Natural killer cell (primary cell): ENCODE measurements around the gene MACROH2A1. TPM values are rescaled to one million over a fixed set of nuclear protein-coding genes. Genes with fewer than 3 reads are reported as not detected.

Experiments used
- ATAC-seq, 3 donors: fragments of 150-1000 bp in 2 of 3; fragments of 200-7000 bp in 1 of 3; cut with Tn5 transposase; 1 replicate in 1 of 3; 2 replicates in 2 of 3; pipeline ENCODE4 v1.10.0; 2021; ENCODE audit warnings: mild to moderate bottlenecking in 2 of 3, moderate library complexity in 2 of 3
- DNase-seq, 2 donors: peaks; one replicate each; pipeline versions ENCODE4 v3.0.0 to v3.0.0-alpha.2; 2013 to 2021; ENCODE audit warnings: mixed read lengths in 1 of 2
- H3K27ac ChIP-seq: one replicate; pipeline ENCODE4 v1.5.1; 2013; ENCODE audit warnings: mild to moderate bottlenecking, low read length
- H3K27me3 ChIP-seq: one replicate; pipeline ENCODE4 v1.6.1; 2013; ENCODE audit warnings: low read length; ENCODE audit not compliant: control insufficient read depth, insufficient read depth
- H3K36me3 ChIP-seq: one replicate; pipeline ENCODE4 v1.6.1; 2013; ENCODE audit warnings: low read length; ENCODE audit not compliant: control insufficient read depth, insufficient read depth
- H3K4me1 ChIP-seq: one replicate; pipeline ENCODE4 v1.6.1; 2013; ENCODE audit warnings: low read length; ENCODE audit not compliant: control insufficient read depth, insufficient read depth
- H3K4me3 ChIP-seq: one replicate; pipeline ENCODE4 v1.5.1; 2013; ENCODE audit warnings: low read length
- H3K9me3 ChIP-seq: one replicate; pipeline ENCODE4 v1.6.1; 2013; ENCODE audit warnings: low read length; ENCODE audit not compliant: control insufficient read depth, insufficient read depth
- H3K27ac Mint-ChIP-seq, 2 donors: one replicate each; pipeline ENCODE4 v1.8.0; 2022; ENCODE audit warnings: mild to moderate bottlenecking in 2 of 2, mixed read lengths in 2 of 2, moderate library complexity in 1 of 2
- H3K27me3 Mint-ChIP-seq, 2 donors: one replicate each; pipeline ENCODE4 v1.8.0; 2022; ENCODE audit warnings: low read depth in 2 of 2, mixed read lengths in 2 of 2
- H3K36me3 Mint-ChIP-seq: one replicate; pipeline ENCODE4 v1.8.0; 2022; ENCODE audit warnings: mixed read lengths
- H3K4me1 Mint-ChIP-seq, 2 donors: one replicate each; pipeline ENCODE4 v1.8.0; 2022; ENCODE audit warnings: mixed read lengths in 2 of 2
- H3K4me3 Mint-ChIP-seq: one replicate; pipeline ENCODE4 v1.8.0; 2022; ENCODE audit warnings: mild to moderate bottlenecking, moderate library complexity, mixed read lengths
- H3K9me3 Mint-ChIP-seq, 2 donors: one replicate each; pipeline ENCODE4 v1.8.0; 2022; ENCODE audit warnings: mixed read lengths in 2 of 2
- whole genome bisulfite sequencing: methylation state at CpG from one replicate; pipeline ENCODE4 v1.1.7; 2013; ENCODE audit warnings: missing lambda C conversion rate; ENCODE audit not compliant: insufficient coverage; 5-methylcytosine and 5-hydroxymethylcytosine counted together
- intact Hi-C: fragments of 100-400 bp; cut with micrococcal nuclease; formaldehyde crosslinking; loops from one replicate; pipeline ENCODE4 v1.14.2; 2022
- total RNA-seq, 4 donors: library from RNA; stranded (reverse); fragments of 120-200 nt in 1 of 4; gene quantifications; one replicate each; pipeline versions ENCODE4 v1.2.3 to v1.2.4, GENCODE V29; 2013 to 2022
- TF ChIP-seq, protein P1 (sequence below): fragments of 200-600 bp; IDR thresholded peaks from one replicate; pipeline ENCODE4 v1.8.0; 2022; ENCODE audit warnings: antibody characterized with exemption

Gene MACROH2A1
- total RNA-seq, 3 donors from 2014 or later (not counting 1 experiment from before 2014, with no cell fraction given): 139 to 160 (median 139) TPM

DNA sequence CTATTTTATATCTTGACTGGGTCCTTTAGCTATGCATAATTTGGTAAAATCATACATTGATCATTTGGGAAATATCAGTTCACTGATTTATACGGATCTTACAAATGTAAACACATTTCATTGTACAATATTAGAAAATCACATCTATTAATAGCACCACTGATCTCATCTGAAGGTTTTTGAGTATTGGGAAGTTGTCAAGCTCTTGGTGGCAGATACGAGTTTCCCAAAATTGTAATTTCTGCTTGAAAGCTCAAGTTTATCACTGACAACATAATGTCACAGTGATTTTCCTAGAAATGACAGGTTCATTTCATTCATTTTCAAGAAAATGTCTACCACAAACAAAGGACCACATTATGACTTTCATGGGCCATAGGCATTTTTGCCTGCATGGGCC is 3.0 kb upstream of the MACROH2A1 start:
- ATAC-seq (no peak), DNase-seq (no peak)
- no peak overlapping the region for H3K27ac Mint-ChIP-seq
- Histone ChIP-seq H3K4me1 (peaks cover 21% of the 10 kb centered on the region), H3K27me3 (no peaks in the 10 kb centered on the region), H3K36me3 (no peaks in the 10 kb centered on the region), H3K9me3 (no peaks in the 10 kb centered on the region), H3K27ac (no peak overlapping the region), H3K4me3 (no peak overlapping the region)
- TF ChIP-seq, protein P1, sequence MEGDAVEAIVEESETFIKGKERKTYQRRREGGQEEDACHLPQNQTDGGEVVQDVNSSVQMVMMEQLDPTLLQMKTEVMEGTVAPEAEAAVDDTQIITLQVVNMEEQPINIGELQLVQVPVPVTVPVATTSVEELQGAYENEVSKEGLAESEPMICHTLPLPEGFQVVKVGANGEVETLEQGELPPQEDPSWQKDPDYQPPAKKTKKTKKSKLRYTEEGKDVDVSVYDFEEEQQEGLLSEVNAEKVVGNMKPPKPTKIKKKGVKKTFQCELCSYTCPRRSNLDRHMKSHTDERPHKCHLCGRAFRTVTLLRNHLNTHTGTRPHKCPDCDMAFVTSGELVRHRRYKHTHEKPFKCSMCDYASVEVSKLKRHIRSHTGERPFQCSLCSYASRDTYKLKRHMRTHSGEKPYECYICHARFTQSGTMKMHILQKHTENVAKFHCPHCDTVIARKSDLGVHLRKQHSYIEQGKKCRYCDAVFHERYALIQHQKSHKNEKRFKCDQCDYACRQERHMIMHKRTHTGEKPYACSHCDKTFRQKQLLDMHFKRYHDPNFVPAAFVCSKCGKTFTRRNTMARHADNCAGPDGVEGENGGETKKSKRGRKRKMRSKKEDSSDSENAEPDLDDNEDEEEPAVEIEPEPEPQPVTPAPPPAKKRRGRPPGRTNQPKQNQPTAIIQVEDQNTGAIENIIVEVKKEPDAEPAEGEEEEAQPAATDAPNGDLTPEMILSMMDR: no peak
- intact Hi-C loops: no loop called here
- no peak overlapping the region for H3K4me3 Mint-ChIP-seq
- peaks cover 4 to 9% of the 10 kb centered on the region in 2 donors for H3K27me3 Mint-ChIP-seq
- H3K9me3 Mint-ChIP-seq: no peaks in the 10 kb centered on the region
- no peaks in the 10 kb centered on the region for H3K36me3 Mint-ChIP-seq
- peaks cover 16 to 20% of the 10 kb centered on the region in 2 donors for H3K4me1 Mint-ChIP-seq
- 91% methylated on average over 1 of the region's 2 CpGs for WGBS

DNA sequence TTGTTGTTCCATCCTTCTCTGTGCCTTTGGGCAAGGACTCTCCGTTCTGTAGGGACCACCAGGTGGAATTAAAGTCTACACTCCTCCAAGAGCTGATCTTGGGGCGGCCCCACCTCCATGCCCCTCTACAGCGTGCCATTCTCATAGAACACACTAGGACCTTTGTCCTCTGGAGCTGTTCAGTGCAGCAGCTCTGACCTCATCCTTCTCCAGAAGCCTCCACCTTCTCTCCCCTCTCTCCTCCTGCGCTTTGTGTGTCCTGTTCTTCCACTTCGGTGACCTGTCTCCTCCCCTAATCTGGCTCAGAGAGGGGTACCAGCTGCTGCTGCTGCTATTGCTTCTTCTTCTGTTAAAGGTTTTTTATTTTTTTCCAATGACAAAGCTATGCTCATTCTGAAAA is 1.8 kb upstream of the MACROH2A1 start:
- no peaks in the 10 kb centered on the region for H3K27me3 ChIP-seq
- intact Hi-C loops: no loop called here
- TF ChIP-seq, protein P1: no peak
- peaks cover 0 to under 1% of the 10 kb centered on the region in 2 donors for H3K27me3 Mint-ChIP-seq
- no peaks in the 10 kb centered on the region for H3K9me3 Mint-ChIP-seq
- H3K27ac ChIP-seq: no peak overlapping the region
- peaks cover 29% of the 10 kb centered on the region for H3K4me1 ChIP-seq
- peaks cover 28 to 31% of the 10 kb centered on the region in 2 donors for H3K4me1 Mint-ChIP-seq
- no peaks in the 10 kb centered on the region for H3K36me3 Mint-ChIP-seq
- H3K4me3 ChIP-seq: no peak overlapping the region
- ATAC-seq: no peak
- no peak for DNase-seq
- H3K27ac Mint-ChIP-seq: peak overlapping the region; percentile 33 to 62
- 85% methylated on average over 5 of the region's 5 CpGs for WGBS
- no peaks in the 10 kb centered on the region for H3K36me3 ChIP-seq
- no peaks in the 10 kb centered on the region for H3K9me3 ChIP-seq
- H3K4me3 Mint-ChIP-seq: peak overlapping the region; percentile 69

DNA sequence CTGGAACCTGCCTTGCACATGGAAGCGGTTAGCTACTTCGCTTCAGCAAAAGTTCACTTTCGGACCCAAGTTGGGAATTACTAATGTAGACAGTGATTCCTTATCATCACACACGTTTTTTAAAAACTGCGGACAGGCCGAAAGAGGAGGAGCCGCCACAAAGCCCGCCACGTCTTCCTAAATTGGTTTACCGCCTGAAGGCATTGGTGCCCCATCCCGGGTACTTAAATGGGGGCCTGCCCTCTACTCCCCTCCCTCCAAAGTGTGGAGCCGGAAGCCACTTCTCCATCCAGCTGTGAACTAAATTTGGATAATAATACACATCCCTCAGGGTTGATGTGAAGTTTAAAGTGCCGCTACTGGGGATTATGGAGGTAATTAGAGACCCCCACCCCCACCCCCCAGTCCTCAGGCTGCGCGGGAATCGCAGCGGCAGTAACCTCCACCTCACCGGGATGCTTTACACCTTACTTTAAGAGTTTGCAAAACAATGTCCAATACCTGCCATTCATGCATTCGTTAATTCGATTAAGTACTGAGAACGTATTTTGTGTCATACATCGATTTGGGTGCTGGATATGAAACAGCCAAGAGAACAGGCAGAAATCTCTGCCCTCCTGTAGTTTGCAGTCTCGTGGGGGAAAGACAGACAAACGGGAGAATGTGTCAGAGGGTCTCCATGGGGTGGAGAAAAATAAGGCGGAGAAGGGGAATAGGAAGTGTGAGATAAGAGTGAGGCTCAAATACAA is 937 bp upstream of the MACROH2A1 start:
- intact Hi-C loops: no loop called here
- Histone ChIP-seq H3K27me3 (no peaks in the 10 kb centered on the region), H3K27ac (peak overlapping the region; percentile 92), H3K4me1 (peaks cover 33% of the 10 kb centered on the region), H3K4me3 (peak overlapping the region; percentile 80), H3K9me3 (no peaks in the 10 kb centered on the region), H3K36me3 (no peaks in the 10 kb centered on the region)
- Mint-ChIP-seq H3K4me1 (peaks cover 37 to 40% of the 10 kb centered on the region in 2 donors), H3K27ac (peak overlapping the region; percentile 77 to 94), H3K27me3 (no peaks in the 10 kb centered on the region), H3K4me3 (peak overlapping the region; percentile 86), H3K36me3 (no peaks in the 10 kb centered on the region), H3K9me3 (no peaks in the 10 kb centered on the region)
- WGBS: 32% methylated on average over 23 of the region's 25 CpGs
- TF ChIP-seq, protein P1: no peak
- no peak for DNase-seq
- no peak for ATAC-seq
